Retinal pigment epithelial cell (primary cell): ENCODE data around the gene CLK2.

Experiments
- DNase-seq: peaks from one replicate; pipeline ENCODE4 v3.0.0-alpha.2; 2010; ENCODE audit warnings: low read depth
- H3K4me3 ChIP-seq: 2 replicates; pipeline ENCODE4 v1.5.1; 2011; ENCODE audit warnings: mild to moderate bottlenecking, low read length, control low read depth, moderate library complexity
- CTCF ChIP-seq: conservative IDR thresholded peaks from 2 replicates; pipeline ENCODE4 v1.5.1; 2011; ENCODE audit warnings: low read depth, low read length, control low read depth, inconsistent platforms

CLK2 gene

GRCh38 chr1:155255243-155256007 lies 17.9 kb downstream of the CLK2 start, which contains the start of gene ENTREP3:
ENTREP3 (minus strand) TSS chr1:155255483; CDS start chr1:155254877, 606 bp downstream.
- peak within 1 kb of the TSS; percentile 76 for H3K4me3 ChIP-seq
- no peak for DNase-seq
- no peak for TF ChIP-seq CTCF

- DNase-seq, result no peak
- H3K4me3 ChIP-seq, result peak overlapping the region; percentile 76
- TF ChIP-seq CTCF, result no peak
Observed at GRCh38 chr1:155254714-155255242, 18.5 kb downstream of the CLK2 start.

GRCh38 chr1:155254228-155254713 lies 19.0 kb downstream of the CLK2 start:
- peak overlapping the region; percentile 76 for H3K4me3 ChIP-seq
- no peak for TF ChIP-seq CTCF
- DNase-seq, result no peak

GRCh38 chr1:155253797-155254196 lies 19.5 kb downstream of the CLK2 start:
- TF ChIP-seq CTCF, result no peak
- no peak for DNase-seq
- H3K4me3 ChIP-seq, result peak overlapping the region; percentile 76

GRCh38 chr1:155253208-155253607 lies 20.1 kb downstream of the CLK2 start:
- no peak for DNase-seq
- H3K4me3 ChIP-seq, result peak overlapping the region; percentile 76
- TF ChIP-seq CTCF, result peak; percentile 10

- TF ChIP-seq CTCF, result no peak
- no peak for DNase-seq
- no peak overlapping the region for H3K4me3 ChIP-seq
Observed at GRCh38 chr1:155251566-155251965, 21.7 kb downstream of the CLK2 start.
